H9 (cell line): Measurements from ENCODE around the gene EEF1E1. TPM values are rescaled to one million over a fixed set of nuclear protein-coding genes. Genes with fewer than 3 reads are reported as not detected.

Experiments
- DNase-seq: peaks from one replicate; pipeline ENCODE4 v3.0.0-alpha.2; 2017
- H2AFZ ChIP-seq: one replicate; pipeline ENCODE4 v1.6.1; 2013; ENCODE audit warnings: mild to moderate bottlenecking, low read length, control low read depth, moderate library complexity
- H2AK5ac ChIP-seq: 2 replicates; pipeline ENCODE4 v1.6.1; 2013; ENCODE audit warnings: low read length, control low read depth, mixed read lengths; ENCODE audit not compliant: insufficient read length
- H2BK120ac ChIP-seq: one replicate; pipeline ENCODE4 v1.6.1; 2013; ENCODE audit warnings: low read depth, mild to moderate bottlenecking, low read length, control low read depth, inconsistent platforms; ENCODE audit not compliant: poor library complexity, severe bottlenecking
- H2BK12ac ChIP-seq: 2 replicates; pipeline ENCODE4 v1.6.1; 2013; ENCODE audit warnings: low read length, control low read depth, mixed read lengths, low read depth; ENCODE audit not compliant: insufficient read length
- H2BK15ac ChIP-seq: 2 replicates; pipeline ENCODE4 v1.6.1; 2013; ENCODE audit warnings: low read depth, low read length, control low read depth
- H2BK20ac ChIP-seq: one replicate; pipeline ENCODE4 v1.6.1; 2013; ENCODE audit warnings: low read depth, mild to moderate bottlenecking, low read length, control low read depth, inconsistent platforms; ENCODE audit not compliant: poor library complexity, severe bottlenecking
- H2BK5ac ChIP-seq: 2 replicates; pipeline ENCODE4 v1.6.1; 2013; ENCODE audit warnings: low read length, control low read depth, mixed read lengths; ENCODE audit not compliant: insufficient read length
- H3K14ac ChIP-seq: 2 replicates; pipeline ENCODE4 v1.6.1; 2013; ENCODE audit warnings: low read length, control low read depth; ENCODE audit not compliant: insufficient read depth
- H3K18ac ChIP-seq: 2 replicates; pipeline ENCODE4 v1.6.1; 2013; ENCODE audit warnings: low read depth, mild to moderate bottlenecking, mixed read lengths, low read length, control low read depth; ENCODE audit not compliant: insufficient read length
- H3K23ac ChIP-seq: 2 replicates; pipeline ENCODE4 v1.6.1; 2013; ENCODE audit warnings: low read length, control low read depth, mixed read lengths, low read depth; ENCODE audit not compliant: insufficient read length
- H3K23me2 ChIP-seq: 2 replicates; pipeline ENCODE4 v1.6.1; 2013; ENCODE audit warnings: low read depth, mild to moderate bottlenecking, mixed read lengths, low read length, control low read depth; ENCODE audit not compliant: insufficient read length, poor library complexity, severe bottlenecking
- H3K27ac ChIP-seq: 2 replicates; pipeline ENCODE4 v1.5.1; 2013; ENCODE audit warnings: low read length, control low read depth, mixed read lengths, low read depth; ENCODE audit not compliant: insufficient read length
- H3K27me3 ChIP-seq: 2 replicates; pipeline ENCODE4 v1.6.1; 2013; ENCODE audit warnings: low read length, control low read depth, inconsistent platforms; ENCODE audit not compliant: insufficient read depth
- H3K4ac ChIP-seq: 2 replicates; pipeline ENCODE4 v1.6.1; 2013; ENCODE audit warnings: low read depth, mild to moderate bottlenecking, control low read depth, inconsistent platforms, low read length, moderate library complexity
- H3K4me1 ChIP-seq: 2 replicates; pipeline ENCODE4 v1.6.1; 2013; ENCODE audit warnings: low read length, control low read depth, inconsistent platforms; ENCODE audit not compliant: insufficient read depth
- H3K4me2 ChIP-seq: 2 replicates; pipeline ENCODE4 v1.6.1; 2013; ENCODE audit warnings: low read length, control low read depth, mixed read lengths; ENCODE audit not compliant: insufficient read length, insufficient read depth
- H3K56ac ChIP-seq: 2 replicates; pipeline ENCODE4 v1.6.1; 2013; ENCODE audit warnings: low read depth, mild to moderate bottlenecking, mixed read lengths, low read length, control low read depth; ENCODE audit not compliant: insufficient read length
- H3K79me1 ChIP-seq: 2 replicates; pipeline ENCODE4 v1.6.1; 2013; ENCODE audit warnings: low read depth, mild to moderate bottlenecking, moderate library complexity, low read length, control low read depth, inconsistent platforms; ENCODE audit not compliant: insufficient read depth, poor library complexity, severe bottlenecking
- H3K79me2 ChIP-seq: 2 replicates; pipeline ENCODE4 v1.6.1; 2013; ENCODE audit warnings: low read length, control low read depth, inconsistent platforms; ENCODE audit not compliant: insufficient read depth
- H3K9ac ChIP-seq: 2 replicates; pipeline ENCODE4 v1.6.1; 2013; ENCODE audit warnings: low read length, control low read depth, mixed read lengths; ENCODE audit not compliant: insufficient read length; ENCODE audit errors: extremely low read depth
- H3K9me3 ChIP-seq: one replicate; pipeline ENCODE4 v1.6.1; 2013; ENCODE audit warnings: low read depth, low read length, inconsistent platforms; ENCODE audit not compliant: control insufficient read depth
- H3T11ph ChIP-seq: one replicate; pipeline ENCODE4 v1.6.1; 2013; ENCODE audit warnings: mild to moderate bottlenecking, low read length, control low read depth, inconsistent platforms
- H4K20me1 ChIP-seq: one replicate; pipeline ENCODE4 v1.6.1; 2013; ENCODE audit not compliant: control insufficient read depth, insufficient read length, insufficient read depth
- H4K5ac ChIP-seq: 2 replicates; pipeline ENCODE4 v1.6.1; 2013; ENCODE audit warnings: low read depth, mild to moderate bottlenecking, mixed read lengths, low read length, control low read depth; ENCODE audit not compliant: insufficient read length
- H4K8ac ChIP-seq: replicated peaks from 2 replicates; pipeline ENCODE4 v1.6.1; 2013; ENCODE audit warnings: low read length, control low read depth, mixed read lengths, low read depth; ENCODE audit not compliant: insufficient read length
- H4K91ac ChIP-seq: 2 replicates; pipeline ENCODE4 v1.6.1; 2013; ENCODE audit warnings: low read depth, mild to moderate bottlenecking, moderate library complexity, mixed read lengths, low read length, control low read depth; ENCODE audit not compliant: insufficient read length
- H3K27ac Mint-ChIP-seq, 3 experiments: 2 replicates in 2 of 3; 3 replicates in 1 of 3; pipeline ENCODE4 v1.8.0; 2020 to 2021; ENCODE audit warnings: mixed read lengths in 3 of 3, mild to moderate bottlenecking in 1 of 3, moderate library complexity in 1 of 3
- H3K27me3 Mint-ChIP-seq: 2 replicates; pipeline ENCODE4 v1.8.0; 2021; ENCODE audit warnings: low read depth, mild to moderate bottlenecking, moderate library complexity, mixed read lengths
- H3K36me3 Mint-ChIP-seq, 3 experiments: 2 replicates in 2 of 3; 3 replicates in 1 of 3; pipeline ENCODE4 v1.8.0; 2020 to 2021; ENCODE audit warnings: low read depth in 3 of 3, mixed read lengths in 3 of 3; ENCODE audit not compliant: insufficient read depth in 1 of 3
- H3K4me1 Mint-ChIP-seq, 2 experiments: 2 replicates each; pipeline ENCODE4 v1.8.0; 2020; ENCODE audit warnings: mixed read lengths in 2 of 2
- H3K4me3 Mint-ChIP-seq, 2 experiments: 2 replicates in 1 of 2; 3 replicates in 1 of 2; pipeline ENCODE4 v1.8.0; 2020 to 2021; ENCODE audit warnings: mild to moderate bottlenecking in 2 of 2, mixed read lengths in 2 of 2, moderate library complexity in 1 of 2
- H3K9me3 Mint-ChIP-seq, 2 experiments: 2 replicates in 1 of 2; 3 replicates in 1 of 2; pipeline ENCODE4 v1.8.0; 2020; ENCODE audit warnings: mild to moderate bottlenecking in 2 of 2, mixed read lengths in 2 of 2, moderate library complexity in 1 of 2
- CTCF ChIP-seq: fragments of 200-600 bp; sonication (generic); conservative IDR thresholded peaks from 3 replicates; pipeline ENCODE4 v1.8.0; 2021; ENCODE audit warnings: antibody characterized with exemption, mild to moderate bottlenecking
- WGBS: extraction: QIAGEN DNeasy Blood & Tissue Kit; methylation state at CpG from one replicate; pipeline ENCODE4 v1.1.7; 2013; ENCODE audit warnings: missing lambda C conversion rate, low lambda C conversion rate, mixed read lengths; ENCODE audit not compliant: insufficient read length; ENCODE audit errors: extremely low coverage; 5-methylcytosine and 5-hydroxymethylcytosine counted together
- total RNA-seq: library from RNA; stranded (reverse); gene quantifications from 2 replicates; pipeline ENCODE4 v1.2.1, GENCODE V29; 2021

EEF1E1 gene
- total RNA-seq, 1 experiment from 2014 or later, result 71.8 TPM

DNA sequence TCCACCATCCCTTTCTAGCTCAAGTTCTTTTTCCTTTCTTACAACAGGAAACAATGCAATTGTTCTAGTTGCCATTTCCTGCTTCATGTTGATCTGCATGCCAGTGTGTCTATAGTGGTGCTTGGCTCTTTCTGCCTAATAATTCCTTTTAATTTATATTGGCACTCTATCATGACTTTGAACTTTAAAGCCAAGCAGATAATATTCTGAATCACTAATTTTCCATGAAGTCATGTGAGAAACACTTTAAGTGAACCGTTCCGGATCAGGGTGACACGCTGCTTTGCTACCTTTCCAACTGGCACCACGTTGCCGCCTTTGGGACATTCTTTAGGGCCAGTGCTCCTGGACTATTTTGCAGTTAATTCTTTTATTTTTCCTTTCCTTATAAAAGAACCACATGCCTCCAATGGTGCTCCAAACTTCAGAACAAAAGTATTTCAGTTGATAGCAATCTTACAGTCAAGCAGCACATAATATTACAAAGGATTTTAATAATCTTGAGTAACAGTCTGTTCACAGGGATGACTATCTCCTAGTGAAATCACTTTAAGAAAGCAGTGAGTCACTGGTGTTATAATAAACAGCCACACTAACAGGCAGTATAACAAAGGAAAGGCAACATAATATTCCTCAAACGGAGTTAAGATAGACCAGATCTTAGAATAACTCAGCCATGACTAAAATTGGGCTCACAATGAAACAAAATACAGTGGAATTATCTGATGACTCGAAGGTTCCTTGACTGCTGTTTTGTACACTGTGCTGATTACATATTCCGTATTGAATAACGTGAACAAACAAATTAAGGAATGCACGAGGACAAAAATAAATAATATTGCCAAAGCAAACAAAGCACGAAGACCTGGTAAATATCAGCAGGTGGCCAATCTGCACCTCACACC, 19.1 kb downstream of the EEF1E1 start:
- no peak overlapping the region for H2BK5ac ChIP-seq
- H3K9ac ChIP-seq, result no peak overlapping the region
- H3K36me3 Mint-ChIP-seq, result peaks cover 28 to 49% (median 49%) of the 10 kb centered on the region in 3 experiments
- no peak overlapping the region for H2AK5ac ChIP-seq
- peaks cover 2% of the 10 kb centered on the region; the same call in 1 of the 2 replicates for H3K79me2 ChIP-seq
- H4K8ac ChIP-seq, result no peak overlapping the region
- no peak overlapping the region; a peak in 1 of 5 replicates for H3K4me3 Mint-ChIP-seq
- H2BK20ac ChIP-seq, result no peak overlapping the region
- H3K9me3 ChIP-seq, result peaks cover 3% of the 10 kb centered on the region
- H3K27me3 ChIP-seq, result no peaks in the 10 kb centered on the region
- no peak overlapping the region for H3K56ac ChIP-seq
- WGBS, result no CpG with 5 or more reads among the region's 11 CpGs
- no peak overlapping the region for H3K27ac ChIP-seq
- no peak overlapping the region for H2AFZ ChIP-seq
- H3K4me1 ChIP-seq, result peaks cover 2% of the 10 kb centered on the region; the same call in 1 of the 2 replicates
- H3K4me1 Mint-ChIP-seq, result peaks cover 4 to 10% of the 10 kb centered on the region in 2 experiments
- no peak overlapping the region for H4K5ac ChIP-seq
- no peaks in the 10 kb centered on the region for H3K23me2 ChIP-seq
- H3K4me2 ChIP-seq, result no peak overlapping the region
- H3K9me3 Mint-ChIP-seq, result peaks cover 2 to 3% of the 10 kb centered on the region in 2 experiments; a peak in 4 of 5 replicates
- DNase-seq, result no peak
- H3K27me3 Mint-ChIP-seq, result no peaks in the 10 kb centered on the region
- no peak overlapping the region for H3T11ph ChIP-seq
- no peak overlapping the region for H2BK120ac ChIP-seq
- TF ChIP-seq CTCF, result no peak
- no peaks in the 10 kb centered on the region for H4K20me1 ChIP-seq
- H3K4ac ChIP-seq, result no peak overlapping the region
- no peak overlapping the region for H2BK12ac ChIP-seq
- no peak overlapping the region for H3K18ac ChIP-seq
- peak overlapping the region in 2 of 3 experiments; percentile 30 to 49; a peak in 2 of 7 replicates for H3K27ac Mint-ChIP-seq
- peaks cover 7% of the 10 kb centered on the region for H3K79me1 ChIP-seq
- no peak overlapping the region for H3K14ac ChIP-seq
- H4K91ac ChIP-seq, result no peak overlapping the region
- no peak overlapping the region for H3K23ac ChIP-seq
- no peak overlapping the region for H2BK15ac ChIP-seq
